HG02938 (cell line): Measurements from ENCODE around the gene ELK4.

Experiments used
- ATAC-seq: cut with Tn5 transposase; IDR thresholded peaks from one replicate; pipeline ENCODE4 v1.9.1; 2021; ENCODE audit warnings: mild to moderate bottlenecking, moderate library complexity; ENCODE audit not compliant: unreplicated experiment

ELK4 gene

DNA sequence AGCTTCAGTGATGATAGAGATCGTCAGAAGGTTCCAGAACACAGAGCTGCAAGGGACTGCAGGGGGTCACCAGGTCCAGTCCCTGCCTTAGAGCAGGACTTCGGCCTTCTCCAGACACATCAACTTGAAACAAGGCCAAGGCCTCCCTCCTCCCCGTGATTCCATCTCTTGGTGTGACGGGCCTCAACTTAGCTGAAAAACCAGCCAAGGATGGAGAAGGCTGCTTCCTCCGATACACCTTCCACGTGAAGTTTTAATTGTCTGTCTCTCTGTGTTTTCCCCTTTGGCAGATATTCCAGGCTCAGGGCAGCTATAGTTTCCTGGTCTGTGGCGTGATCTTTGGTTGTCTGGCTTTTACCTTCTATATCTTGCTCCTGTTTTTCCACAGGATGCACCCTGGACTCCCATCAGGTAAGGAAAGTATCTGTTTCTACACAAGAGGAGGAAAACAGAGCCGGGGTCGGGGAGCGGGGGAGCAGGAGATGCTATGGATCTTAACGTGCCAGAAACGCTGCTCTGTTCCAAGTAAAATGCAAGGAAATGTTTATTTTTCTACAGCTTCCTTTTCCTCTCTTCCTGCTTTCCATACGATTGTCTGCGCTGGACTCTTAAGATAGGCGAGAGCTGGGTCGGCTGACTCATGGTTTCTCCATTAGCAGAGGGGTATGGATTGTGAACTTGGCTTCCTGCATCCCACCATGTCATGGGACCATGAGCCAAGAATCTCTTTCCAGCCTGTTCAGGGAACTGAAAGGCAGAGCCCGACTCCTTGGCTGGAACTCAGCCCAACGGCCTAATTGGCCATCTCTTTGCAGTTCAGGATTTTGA is 32.8 kb downstream of the ELK4 start:
- ATAC-seq: no peak

- no peak for ATAC-seq
These were observed 34.0 kb downstream of the ELK4 start for GRCh38 chr1:205597691-205598314.

DNA sequence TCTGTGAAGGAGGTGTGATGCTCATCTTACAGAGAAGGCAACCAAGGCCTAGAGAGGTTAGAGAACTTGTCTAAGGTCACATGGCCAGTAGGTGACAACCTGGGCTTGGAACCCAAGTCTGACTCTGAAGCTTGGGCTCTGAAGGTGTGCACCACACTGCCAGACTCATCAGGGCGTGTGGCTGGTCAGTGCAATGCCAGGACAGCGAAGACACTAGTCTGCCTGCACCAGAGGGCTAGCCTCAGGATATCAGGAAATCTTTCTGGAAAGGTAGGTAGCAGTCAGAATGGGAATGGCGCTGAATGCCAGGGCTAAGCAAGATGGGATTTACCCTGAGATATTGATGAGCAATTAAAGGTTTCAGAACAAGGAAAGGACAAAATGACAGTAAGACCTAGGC is 34.9 kb downstream of the ELK4 start:
- no peak for ATAC-seq

- ATAC-seq: no peak
These were observed 36.0 kb downstream of the ELK4 start for GRCh38 chr1:205595861-205596260.

DNA sequence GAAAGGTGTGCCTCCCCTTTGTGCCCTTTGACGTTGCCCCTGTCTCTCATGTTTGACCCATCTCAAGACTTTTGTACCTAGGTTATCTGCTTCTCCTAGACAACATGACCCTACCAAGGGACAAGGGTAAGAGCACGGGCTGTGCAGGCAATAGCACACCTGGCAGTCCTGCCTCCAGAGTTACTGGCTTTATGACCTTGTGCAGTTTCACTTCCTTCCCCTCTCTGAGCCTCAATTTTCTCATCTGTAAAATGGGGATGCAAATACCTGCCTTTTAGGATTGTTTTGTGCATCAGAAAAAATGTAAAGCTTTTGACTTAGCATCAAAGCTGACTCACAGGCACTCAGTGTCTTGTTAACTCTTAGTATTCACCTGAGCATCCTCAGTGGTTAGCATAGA is 36.4 kb downstream of the ELK4 start:
- ATAC-seq: no peak

DNA sequence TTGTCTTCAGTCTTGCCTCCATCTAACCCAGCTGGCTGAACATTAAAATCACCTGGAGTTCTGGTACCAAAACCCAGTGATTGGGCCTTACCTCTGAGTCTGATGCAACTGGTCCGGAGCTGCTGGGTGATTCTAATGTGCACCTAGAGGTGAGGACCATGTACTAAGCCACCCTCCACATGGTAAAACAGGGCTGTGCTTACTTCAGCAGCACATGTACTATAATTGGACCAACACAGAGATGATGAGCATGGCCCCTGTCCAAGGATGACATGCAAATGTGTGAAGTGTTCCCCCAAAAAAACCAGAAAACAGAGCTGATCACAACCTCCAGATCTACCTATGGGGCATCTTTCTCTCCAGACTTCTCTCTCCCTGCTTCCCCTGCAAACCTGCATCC is 37.0 kb downstream of the ELK4 start:
- ATAC-seq: no peak

- ATAC-seq: no peak
These were observed 37.8 kb downstream of the ELK4 start for GRCh38 chr1:205593967-205594366.

- no peak for ATAC-seq
These were observed 38.3 kb downstream of the ELK4 start for GRCh38 chr1:205593532-205593931.

DNA sequence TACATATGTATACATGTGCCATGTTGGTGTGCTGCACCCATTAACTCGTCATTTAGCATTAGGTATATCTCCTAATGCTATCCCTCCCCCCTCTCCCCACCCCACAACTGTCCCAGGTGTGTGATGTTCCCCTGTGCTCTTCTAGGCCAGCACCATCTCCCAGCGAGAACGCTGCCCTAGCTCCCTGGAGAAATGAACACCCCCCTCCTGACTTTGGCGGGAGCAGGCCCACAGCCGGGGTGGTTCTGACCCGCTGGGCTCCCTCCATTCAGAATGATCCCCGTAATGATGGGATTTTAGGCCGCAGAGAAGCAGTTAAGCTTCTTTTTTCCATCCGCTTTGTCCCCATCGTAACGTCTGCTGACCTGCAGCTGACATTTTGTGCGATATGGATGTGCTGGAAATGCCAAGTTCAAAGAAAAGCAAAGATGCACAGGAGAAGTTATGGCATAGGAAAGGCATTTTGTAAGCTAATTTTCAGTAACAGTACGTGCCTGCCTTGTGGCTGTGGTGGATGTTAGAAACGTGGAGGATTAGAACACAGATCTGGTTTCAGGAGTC is 39.3 kb downstream of the ELK4 start:
- no peak for ATAC-seq

- ATAC-seq: peak; percentile 53
These were observed 40.1 kb downstream of the ELK4 start for GRCh38 chr1:205591522-205592351.

- ATAC-seq: no peak
These were observed 40.9 kb downstream of the ELK4 start for GRCh38 chr1:205590777-205591513.

DNA sequence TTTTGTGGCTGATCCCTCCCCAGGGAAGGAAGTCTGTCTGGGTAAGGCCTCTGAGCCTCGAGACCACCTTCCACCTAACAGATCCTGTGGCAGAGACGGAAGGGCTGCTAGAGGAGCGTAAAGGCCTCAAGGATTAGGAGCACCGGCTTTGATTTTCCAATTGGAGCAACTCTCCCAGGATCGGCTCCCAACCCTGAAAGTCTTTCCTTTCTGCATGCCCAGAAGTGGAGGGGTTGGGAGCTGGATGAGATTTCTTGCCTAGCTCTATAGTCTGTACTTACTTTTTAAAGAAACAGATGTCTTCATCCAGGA is 41.4 kb downstream of the ELK4 start:
- no peak for ATAC-seq

- no peak for ATAC-seq
These were observed 42.0 kb downstream of the ELK4 start for GRCh38 chr1:205589618-205590456.

DNA sequence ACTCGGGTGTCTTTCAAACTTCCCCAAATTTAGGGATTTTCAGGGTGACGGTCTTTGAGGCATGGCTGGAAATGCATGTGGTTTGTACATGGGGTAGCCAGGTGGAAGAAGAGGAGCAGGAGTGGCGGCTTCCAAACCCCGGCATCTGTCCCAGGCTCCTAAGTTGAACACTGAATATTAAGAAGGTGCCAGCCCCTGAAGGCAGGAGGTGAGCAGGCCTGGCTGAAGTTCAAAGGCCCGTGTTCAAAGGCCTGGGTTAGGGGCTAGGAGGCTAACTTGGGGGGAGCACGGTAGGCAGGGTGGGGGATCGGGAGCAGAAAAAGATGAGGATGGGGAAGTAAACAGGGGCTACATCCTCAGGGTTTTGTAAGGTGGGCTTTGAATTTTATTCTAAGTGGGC is 42.8 kb downstream of the ELK4 start:
- no peak for ATAC-seq

- no peak for ATAC-seq
These were observed 43.2 kb downstream of the ELK4 start for GRCh38 chr1:205588636-205589035.

DNA sequence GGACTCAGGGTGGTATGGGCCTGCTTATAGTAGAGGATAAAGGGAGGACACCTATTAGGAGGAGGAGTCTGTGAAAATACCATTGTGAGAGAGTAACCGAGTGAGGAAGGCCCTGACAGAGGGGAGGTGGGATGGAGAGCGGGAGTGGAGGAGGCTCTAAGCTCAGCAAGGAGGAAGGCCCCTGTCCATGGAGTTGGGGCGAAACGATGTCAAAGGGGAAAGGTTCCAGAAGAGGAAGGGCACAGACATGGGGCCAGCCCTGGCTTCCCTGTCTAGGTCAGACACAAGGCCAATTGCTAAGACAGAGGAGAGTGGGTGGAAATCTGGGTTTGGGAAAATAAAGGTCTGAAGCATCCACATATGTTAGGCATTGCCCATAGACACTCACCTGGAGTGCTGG is 44.2 kb downstream of the ELK4 start:
- no peak for ATAC-seq

GRCh38 chr1:205585835-205586785 is 45.7 kb downstream of the ELK4 start:
- no peak for ATAC-seq

DNA sequence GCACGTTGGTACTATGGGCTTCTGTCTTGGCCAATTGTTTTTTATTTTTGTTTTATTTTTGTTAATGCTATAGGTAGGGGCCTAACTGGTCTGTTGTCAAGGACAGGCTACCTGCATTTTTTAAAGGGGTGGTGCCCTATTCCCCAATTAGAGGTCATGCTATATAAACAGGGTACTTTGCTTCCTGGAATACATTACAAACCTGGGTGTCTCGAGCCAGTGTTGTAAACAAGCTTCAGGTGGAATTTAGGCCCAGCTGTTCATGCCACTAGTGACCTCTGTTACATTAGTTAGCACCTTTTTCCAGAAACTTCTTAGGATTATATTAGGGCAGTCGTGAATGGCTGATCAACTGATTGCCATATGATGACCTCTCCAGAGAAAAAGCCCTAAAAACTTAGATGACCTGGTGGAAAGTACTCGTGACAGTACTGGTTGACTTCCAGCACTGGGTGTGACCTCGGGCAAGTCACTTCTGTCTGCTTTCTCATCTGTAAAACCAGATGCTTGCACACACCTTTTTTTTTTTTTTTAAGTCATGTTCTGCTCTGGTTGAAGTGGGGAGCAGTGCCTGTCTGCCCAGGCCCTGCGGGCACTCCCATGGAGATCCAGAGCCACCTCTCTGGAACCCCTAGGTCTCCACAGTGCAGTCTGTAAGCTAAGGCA is 46.5 kb downstream of the ELK4 start:
- ATAC-seq: no peak
